Activated gamma-delta T cell treated with anti-CD3 and anti-CD28 coated beads, Interleukin-2, amount 50 U/mL, for 16 hours (primary cell): Measurements from ENCODE around the gene RPAP3.
"Not testable (repeated sequence)": the region's sequence is repeated elsewhere in the genome, so short reads cannot be mapped to it uniquely, and the experiment has no call there.

Experiments used
- DNase-seq: peaks from one replicate; pipeline ENCODE4 v3.0.0-alpha.2; 2020; ENCODE audit warnings: low read depth

The RPAP3 gene

DNA sequence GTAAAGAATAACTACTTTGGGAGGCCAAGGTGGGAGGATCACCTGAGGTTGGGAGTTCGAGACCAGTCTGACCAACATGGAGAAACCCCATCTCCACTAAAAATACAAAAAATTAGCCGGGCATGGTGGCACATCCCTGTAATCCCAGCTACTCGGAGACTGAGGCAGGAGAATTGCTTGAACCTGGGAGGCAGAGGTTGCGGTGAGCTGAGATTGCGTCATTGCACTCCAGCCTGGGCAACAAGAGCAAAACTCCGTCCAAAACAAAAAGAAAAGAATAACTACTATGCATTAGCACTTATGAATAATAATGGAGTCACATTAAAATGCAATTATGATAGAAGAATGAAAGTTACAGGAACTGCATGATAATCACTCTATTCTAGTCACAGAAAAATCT is 37.9 kb downstream of the RPAP3 start:
- not testable (repeated sequence) for DNase-seq

DNA sequence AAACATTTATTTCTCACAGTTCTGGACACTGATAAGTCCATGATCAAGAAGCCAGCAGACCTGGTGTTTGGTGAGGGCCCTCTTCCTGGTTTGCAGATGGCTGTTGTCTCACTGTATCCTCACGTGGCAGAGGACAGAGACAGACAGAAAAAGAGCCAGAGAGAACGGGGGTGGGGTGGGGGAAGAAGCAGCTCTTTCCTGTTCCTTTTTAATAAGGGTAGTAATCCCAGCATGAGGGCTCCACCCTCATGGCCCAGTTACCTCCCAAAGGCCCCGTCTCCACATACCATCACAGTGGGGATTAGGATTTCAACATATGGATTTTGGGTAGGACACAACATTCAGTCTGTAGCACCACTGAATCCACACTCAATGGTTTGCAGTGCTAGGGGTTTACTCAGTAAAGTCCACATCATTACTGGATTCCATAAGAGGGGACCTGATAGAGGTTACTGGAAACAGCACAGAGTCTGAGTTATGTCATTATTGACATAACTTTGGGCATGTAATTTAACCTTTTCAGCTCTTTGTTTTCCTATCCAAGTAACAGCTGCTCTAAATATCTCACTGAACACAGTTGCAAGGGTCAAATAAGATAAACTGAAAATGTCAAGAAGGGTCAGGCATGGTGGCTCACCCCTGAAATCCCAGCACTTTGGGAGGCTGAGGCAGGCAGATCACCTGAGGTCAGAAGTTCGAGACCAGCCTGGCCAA is 53.2 kb downstream of the RPAP3 start:
- no peak for DNase-seq

DNA sequence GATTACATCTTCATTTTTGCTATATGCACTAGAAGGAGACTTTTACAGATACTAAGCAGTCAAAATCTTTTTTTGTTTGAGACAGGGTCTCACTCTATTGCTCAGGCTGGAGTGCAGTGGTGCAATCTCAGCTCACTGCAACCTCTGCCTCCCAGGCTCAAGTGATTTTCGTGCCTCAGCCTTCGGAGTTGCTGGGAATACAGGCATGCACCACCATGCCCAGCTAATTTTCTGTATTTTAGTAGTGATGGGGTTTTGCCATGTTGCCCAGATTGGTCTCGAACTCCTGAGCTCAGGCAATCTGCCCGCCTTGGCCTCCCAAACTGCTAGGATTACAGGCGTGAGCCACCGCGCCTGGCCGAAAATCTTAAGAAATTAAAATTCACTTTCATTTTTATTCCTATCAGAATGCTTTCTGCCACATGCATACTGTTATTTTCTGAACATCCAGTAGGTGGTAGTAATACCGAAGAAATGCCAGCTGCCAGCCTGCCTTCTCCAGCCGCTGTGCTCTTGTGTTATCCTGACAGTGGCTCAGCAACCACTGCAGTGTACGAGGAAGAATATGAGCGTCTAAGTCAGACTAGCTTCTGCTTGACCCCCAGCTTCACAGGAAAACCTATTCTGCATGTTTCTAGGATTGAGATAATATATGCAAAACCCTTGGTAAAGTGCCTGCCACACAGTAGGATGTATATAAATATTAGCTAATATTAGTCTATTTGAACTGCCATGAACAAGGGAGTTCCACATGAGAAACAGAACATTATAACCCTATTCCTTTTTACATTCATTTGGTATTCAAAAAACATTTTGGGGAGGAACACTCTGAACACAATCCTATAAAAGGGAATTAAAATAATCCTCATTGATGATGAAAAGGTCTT is 54.2 kb downstream of the RPAP3 start:
- DNase-seq, result peak; percentile 21

DNA sequence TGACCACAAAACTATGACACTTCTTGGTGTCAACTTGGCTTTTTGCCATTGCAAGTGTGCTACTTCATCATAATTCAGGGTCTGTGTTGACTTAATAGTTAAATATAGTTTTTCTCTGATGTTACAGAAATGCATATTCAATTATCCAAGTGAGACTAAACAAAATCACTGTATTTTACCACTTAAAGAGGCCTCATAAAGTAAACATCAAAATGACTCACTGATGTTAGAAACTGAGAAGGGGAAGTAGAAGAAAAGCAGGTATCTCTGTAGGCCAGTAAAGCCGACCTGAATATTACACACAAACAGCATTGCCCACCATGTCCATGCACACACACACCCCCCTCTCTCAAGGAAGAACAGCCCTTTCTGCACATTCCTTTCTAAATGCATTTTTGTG is 55.4 kb downstream of the RPAP3 start:
- DNase-seq, result no peak

DNA sequence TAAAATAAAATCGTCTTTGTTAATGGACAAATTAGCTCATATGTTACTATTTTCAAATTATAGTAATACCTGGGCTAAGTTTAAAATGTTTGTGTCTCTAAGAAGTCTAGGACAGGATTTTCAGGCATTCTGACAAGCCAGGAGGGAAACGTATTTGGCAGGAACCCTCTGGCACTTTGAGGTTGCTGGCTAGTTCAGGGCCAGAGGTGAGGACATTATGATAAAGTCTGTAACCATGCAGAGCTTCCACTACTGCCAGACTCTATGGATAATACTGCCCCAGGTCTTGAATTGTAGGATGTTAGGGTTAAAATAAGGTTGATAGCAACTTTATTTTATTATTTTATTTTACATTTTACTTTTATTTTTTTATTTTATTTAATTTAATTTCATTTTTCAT is 56.4 kb downstream of the RPAP3 start:
- no peak for DNase-seq

DNA sequence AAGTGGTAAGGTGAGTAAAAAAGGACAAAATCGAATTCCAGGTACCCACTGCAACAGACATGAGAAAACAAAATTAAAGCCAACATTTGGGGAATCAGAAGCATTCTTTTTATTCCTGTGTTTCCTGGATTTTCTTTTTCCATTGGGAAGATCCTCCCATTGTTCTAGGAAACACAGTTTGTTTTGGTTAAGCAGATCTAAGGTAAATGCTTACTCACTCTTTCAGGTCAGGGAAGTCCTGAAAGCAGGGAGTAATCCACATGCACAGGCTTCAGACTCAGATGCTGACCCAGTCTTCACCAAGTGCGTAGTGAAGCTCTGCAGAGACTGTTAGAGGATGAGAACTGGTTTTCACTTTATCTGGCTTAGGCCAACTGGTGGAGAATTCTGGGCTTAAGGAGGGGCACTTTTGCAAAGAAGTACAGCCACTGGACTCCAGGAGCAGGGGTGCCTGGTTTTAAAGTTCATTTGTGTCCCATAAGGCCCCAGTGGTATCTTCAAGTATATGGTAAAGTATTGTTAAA is 57.7 kb downstream of the RPAP3 start:
- no peak for DNase-seq

DNA sequence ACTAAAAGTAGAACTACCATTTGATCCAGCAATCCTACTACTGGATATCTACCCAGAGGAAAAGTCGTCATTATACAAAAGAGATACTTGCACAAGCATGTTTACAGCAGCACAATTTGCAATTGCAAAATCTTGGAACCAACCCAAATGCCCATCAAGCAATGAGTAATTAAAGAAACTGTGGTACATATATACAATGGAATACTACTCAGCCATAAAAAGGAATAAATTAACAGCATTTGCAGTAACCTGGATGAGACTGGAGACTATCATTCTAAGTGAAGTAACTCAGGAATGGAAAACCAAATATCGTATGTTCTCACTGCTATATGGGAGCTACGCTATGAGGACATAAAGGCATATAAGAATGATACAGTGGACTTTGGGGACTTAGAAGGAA is 63.5 kb downstream of the RPAP3 start:
- not testable (repeated sequence) for DNase-seq

DNA sequence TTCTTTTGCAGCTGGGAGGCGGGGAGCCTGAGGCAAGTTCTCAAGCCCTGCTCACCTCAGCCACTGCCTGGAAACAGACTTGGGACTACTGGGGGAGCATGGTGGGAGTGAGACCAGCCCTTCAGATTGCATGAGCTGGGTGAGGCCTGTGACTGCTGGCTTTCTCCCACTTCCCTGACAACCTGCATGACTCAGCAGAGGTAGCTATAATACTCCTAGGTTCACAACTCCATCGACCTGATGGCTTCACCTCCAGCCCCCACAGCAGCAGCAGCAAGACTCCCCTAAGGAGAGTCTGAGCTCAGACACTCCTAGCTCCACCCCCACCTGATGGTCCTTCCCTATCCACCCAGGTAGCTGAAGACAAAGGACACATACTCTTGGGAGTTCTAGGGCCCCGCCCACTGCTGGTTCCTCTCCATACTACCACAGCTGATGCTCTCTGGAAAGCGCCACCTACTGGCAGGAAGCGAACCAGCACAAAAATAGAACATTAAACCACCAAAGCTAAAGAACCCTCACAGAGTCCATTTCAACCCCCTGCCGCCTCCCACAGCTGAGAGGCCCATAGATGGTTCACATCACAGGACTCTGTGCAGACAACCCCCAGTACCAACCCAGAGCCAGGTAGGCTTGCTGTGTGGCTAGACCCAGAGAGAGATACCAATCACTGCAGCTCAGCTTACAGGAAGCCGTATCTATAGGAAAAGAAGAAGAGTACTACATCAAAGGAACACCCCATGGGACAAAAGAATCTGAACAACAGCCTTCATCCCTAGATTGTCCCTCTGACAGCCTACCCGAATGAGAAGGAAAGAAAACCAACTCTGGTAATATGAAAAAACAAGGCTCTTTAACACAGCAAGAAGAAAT is 68.7 kb downstream of the RPAP3 start:
- peak; percentile 3 for DNase-seq

DNA sequence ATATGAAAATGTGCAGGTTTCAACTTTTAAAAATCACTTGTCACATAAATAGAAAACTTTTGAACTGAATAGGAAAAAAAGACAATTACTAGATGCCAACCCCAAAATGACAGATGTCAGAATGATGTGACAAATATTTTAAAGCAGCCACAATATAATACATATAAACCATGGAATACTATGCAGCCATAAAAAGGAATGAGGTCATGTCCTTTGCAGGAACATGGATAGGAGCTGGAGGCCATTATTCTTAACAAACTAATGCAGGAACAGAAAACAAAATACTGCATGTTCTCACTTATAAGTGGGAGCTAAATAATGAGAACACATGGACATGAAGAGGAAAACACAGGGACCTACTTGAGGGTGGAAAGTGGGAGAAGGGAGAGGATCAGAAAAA is 70.1 kb downstream of the RPAP3 start:
- DNase-seq, result not testable (repeated sequence)

DNA sequence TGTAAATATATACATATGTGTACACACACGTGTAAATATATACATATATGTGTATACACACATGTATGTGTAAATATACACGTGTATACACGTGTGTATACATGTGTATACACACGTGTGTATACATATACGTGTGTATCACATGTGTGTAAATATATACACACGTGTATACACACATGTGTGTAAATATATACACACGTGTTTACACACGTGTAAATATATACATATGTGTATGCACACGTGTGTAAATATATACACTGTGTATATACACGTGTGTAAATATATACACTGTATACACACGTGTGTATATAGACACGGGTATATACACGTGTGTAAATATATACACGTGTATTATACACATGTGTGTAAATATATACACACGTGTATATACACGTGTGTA is 71.7 kb downstream of the RPAP3 start:
- no peak for DNase-seq

DNA sequence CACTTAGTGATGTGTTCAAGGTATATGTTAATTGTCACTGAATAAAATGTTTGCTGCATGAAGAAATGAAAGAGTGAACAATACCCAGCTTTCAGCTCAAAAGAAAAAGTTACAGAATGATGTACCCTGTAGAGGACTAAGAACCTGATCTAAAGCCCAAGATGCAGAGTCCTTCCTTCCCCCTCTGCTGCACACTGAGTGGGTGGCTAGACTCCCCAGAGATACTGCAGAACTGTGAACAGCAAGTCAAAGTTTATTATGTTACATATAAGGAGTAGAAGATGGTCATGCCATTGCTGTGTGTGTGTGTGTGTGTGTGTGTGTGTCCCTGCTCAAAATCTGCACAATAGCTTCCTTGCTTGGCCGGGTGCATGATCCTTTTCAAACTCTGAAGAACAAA is 83.9 kb downstream of the RPAP3 start:
- DNase-seq, result no peak

DNA sequence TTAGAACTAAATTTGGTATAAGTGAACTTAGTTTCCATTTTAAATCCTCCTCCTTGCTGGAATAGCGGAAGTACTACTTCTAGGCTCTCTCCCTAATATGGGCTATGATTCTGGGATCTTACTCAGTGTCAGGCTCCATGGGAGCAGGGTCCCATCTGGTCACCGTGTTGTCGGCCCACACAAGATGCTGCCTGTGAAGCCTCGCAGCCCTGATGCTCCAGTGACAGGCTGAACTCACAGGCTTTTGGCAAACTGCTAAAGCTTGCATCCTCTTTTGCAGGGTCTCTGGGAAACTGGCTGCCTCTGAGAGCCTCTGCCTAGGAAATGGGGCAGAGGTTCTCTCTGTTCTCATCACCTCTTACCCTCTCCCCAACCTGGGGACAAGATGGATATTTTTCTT is 88.4 kb downstream of the RPAP3 start:
- DNase-seq, result no peak

DNA sequence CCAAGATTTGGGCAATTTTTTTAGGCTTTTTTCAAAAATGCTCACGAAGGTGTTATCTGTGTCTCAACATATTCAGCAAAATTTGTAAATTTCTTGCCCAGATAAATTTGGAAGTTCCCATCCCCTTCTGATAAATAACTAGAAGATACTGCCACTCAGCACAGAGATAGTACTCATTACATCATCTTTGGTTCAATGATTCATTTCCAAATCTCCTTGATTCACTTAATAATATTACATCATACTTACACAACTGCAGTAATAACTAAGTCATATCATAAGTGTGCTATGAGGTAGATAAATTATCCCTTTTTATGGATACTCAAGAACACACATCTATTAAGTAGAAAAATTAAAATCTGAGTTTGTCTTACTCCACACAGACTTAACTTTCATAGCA is 89.4 kb downstream of the RPAP3 start:
- no peak for DNase-seq

DNA sequence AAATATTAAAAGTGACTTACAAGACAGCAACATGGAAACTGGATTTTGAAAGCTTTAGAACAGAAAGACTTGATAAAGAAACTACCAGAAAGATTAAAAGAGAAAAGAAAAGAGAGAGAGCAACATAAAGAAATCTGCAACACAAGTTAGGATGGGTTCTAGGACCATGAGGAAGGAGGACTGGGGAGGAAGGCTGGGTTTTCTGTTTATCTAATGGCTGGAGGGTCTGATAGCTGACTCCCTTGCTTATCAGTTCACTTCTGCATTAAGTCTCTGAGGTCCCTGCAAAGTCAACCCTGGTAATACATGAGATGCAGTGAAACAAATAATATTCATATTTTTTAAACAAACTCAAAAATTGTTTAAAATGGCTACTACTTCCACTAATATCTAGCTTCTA is 90.1 kb downstream of the RPAP3 start:
- DNase-seq, result no peak

DNA sequence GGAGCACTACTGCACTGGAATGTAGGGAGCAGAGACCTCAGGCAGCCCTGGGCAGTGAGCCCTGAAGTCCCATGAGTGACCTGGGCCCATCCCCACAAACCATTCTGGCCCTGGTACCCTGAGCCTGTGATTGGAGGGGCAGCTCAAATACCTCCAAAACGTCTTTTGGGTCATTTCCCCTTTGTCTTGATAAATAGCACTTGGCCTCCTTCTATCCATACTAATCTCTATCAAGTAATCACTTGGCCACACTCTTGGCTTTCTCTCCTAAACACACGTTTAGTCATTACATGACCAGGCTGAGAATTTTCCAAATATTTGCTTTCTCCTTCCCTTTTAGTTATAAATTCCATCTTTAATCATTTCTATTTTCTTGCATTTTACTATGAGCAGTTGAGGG is 91.3 kb downstream of the RPAP3 start:
- no peak for DNase-seq

DNA sequence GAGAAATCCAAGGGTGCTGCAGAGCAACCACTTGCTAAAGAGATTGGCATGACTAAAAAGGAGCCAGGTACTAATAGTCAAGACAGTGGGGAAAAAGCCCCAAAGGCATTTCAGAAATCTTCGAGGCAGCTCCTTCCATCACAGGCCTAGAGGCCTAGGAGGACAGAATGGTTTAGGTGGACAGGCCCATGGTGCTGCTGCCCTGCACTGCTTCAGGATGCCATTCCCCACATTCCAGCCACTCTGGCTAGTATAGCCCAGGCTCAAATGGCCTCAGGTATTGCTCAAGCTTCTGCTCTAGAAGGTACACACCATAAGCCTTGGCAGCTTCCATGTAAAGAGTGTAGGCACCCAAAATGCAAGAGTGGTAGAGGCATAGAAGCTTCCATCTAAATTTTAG is 92.9 kb downstream of the RPAP3 start:
- DNase-seq, result no peak

DNA sequence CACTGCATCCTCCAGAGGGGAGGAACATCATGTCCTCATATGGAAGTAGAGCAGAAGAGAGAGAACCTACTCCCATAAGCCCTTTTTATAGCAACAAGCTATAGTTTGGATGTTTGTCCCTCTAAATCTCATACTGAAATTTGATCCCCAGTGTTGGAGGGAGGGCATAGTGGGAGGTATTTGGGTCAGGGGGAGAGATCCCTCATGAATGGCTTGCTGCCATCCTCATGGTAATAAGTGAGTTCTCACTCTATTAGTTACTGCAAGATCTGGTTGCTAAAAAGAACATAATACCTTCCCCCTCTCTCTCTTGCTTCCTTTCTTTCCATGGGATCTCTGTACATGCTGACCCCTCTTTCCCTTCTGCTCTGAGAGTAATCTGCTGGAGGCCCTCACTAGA is 93.9 kb downstream of the RPAP3 start:
- DNase-seq, result no peak
